ENCODE measurements around the gene SLC30A4.

Gene SLC30A4

DNA sequence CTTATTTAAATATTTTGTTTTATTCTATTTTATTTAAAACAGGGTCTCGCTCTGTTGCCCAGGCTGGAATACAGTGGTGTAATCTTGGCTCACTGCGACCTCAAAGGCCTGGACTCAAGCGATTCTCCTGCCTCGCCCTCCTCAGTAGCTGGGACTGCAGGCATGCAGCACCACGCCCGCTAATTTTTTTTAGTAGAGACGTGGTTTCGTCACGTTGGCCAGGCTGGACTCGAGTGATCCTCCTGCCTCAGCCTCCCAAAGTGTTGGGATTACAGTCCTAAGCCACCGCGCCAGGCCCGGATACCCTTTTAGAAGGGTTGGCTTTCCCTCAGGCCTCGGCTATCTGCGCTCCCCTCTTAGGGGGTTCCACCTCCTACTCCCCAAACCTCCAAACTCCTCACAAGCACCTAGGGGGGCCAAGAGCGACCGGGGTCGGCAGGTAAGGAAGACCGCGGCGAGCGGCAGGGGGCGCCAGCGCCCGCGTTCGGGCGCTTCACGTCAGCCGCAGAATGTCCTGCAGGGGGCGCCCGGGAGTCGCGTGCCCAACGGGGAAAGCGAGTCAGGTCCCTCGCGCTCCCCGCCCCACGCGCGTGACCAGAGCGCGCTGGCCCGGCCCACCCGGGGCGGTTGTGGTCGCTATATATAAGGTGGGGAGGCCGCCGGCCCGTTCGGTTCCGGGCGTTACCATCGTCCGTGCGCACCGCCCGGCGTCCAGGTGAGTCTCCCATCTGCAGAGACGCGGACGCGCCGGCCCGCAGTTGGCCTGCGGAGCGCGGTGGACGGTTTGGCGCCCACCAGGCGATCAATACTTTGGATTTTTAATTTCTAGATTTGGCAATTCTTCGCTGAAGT lies 92.4 kb downstream of the SLC30A4 start:
- TF ChIP-seq, protein P1, sequence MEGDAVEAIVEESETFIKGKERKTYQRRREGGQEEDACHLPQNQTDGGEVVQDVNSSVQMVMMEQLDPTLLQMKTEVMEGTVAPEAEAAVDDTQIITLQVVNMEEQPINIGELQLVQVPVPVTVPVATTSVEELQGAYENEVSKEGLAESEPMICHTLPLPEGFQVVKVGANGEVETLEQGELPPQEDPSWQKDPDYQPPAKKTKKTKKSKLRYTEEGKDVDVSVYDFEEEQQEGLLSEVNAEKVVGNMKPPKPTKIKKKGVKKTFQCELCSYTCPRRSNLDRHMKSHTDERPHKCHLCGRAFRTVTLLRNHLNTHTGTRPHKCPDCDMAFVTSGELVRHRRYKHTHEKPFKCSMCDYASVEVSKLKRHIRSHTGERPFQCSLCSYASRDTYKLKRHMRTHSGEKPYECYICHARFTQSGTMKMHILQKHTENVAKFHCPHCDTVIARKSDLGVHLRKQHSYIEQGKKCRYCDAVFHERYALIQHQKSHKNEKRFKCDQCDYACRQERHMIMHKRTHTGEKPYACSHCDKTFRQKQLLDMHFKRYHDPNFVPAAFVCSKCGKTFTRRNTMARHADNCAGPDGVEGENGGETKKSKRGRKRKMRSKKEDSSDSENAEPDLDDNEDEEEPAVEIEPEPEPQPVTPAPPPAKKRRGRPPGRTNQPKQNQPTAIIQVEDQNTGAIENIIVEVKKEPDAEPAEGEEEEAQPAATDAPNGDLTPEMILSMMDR (IDR thresholded peaks at IDR 0.05) = peak; percentile 83
- H3K4me3 ChIP-seq = peak overlapping the region; percentile 70
- DNase-seq (ENCODE audit: low spot score) = no peak
- no peak overlapping the region for H3K27ac ChIP-seq

All from coronary artery (tissue), 2 donors.